Liver (tissue), 9 donors: ENCODE data around the gene VCP. TPM values are rescaled to one million over a fixed set of nuclear protein-coding genes. Genes with fewer than 3 reads are reported as not detected.

Source experiments
- DNase-seq: peaks from one replicate; pipeline ENCODE4 v3.0.0-alpha.2; 2017; ENCODE audit warnings: low spot score
- H3K27ac ChIP-seq, 2 donors: one replicate each; pipeline ENCODE4 v1.7.0; 2013; ENCODE audit warnings: inconsistent platforms in 2 of 2, low read length in 2 of 2, control low read depth in 1 of 2, low read depth in 1 of 2, mild to moderate bottlenecking in 1 of 2
- H3K27me3 ChIP-seq, 4 donors: one replicate each; pipeline versions ENCODE4 v1.6.1 to v1.7.0; 2013; ENCODE audit warnings: low read length in 3 of 4, inconsistent platforms in 1 of 4, mild to moderate bottlenecking in 1 of 4, moderate library complexity in 1 of 4; ENCODE audit not compliant: control insufficient read depth in 4 of 4, insufficient read depth in 4 of 4
- H3K36me3 ChIP-seq, 4 donors: one replicate each; pipeline versions ENCODE4 v1.6.1 to v1.7.0; 2013; ENCODE audit warnings: low read length in 3 of 4, mild to moderate bottlenecking in 3 of 4, low read depth in 1 of 4, moderate library complexity in 1 of 4; ENCODE audit not compliant: control insufficient read depth in 4 of 4, insufficient read depth in 3 of 4
- H3K4me1 ChIP-seq, 4 donors: one replicate each; pipeline versions ENCODE4 v1.6.1 to v1.7.0; 2013; ENCODE audit warnings: low read length in 3 of 4, mild to moderate bottlenecking in 3 of 4, moderate library complexity in 1 of 4; ENCODE audit not compliant: control insufficient read depth in 4 of 4, insufficient read depth in 4 of 4
- H3K4me3 ChIP-seq, 3 donors: one replicate each; pipeline versions ENCODE4 v1.6.1 to v1.7.0; 2013; ENCODE audit warnings: low read length in 3 of 3, control low read depth in 1 of 3, low read depth in 1 of 3, mild to moderate bottlenecking in 1 of 3
- H3K9ac ChIP-seq, 2 donors: one replicate each; pipeline ENCODE4 v1.7.0; 2013; ENCODE audit warnings: low read length in 2 of 2, mild to moderate bottlenecking in 2 of 2, moderate library complexity in 2 of 2, control low read depth in 1 of 2, low read depth in 1 of 2
- H3K9me3 ChIP-seq, 4 donors: one replicate each; pipeline versions ENCODE4 v1.6.1 to v1.7.0; 2013; ENCODE audit warnings: low read length in 3 of 4; ENCODE audit not compliant: control insufficient read depth in 4 of 4
- EGR1 ChIP-seq, 2 donors: IDR thresholded peaks; 2 replicates each; pipeline ENCODE4 v1.6.1; 2016 to 2018; ENCODE audit warnings: antibody characterized with exemption in 2 of 2, low read depth in 2 of 2
- FOXA1 ChIP-seq: IDR thresholded peaks from 2 replicates; pipeline ENCODE4 v1.6.1; 2016; ENCODE audit warnings: antibody characterized with exemption
- FOXA2 ChIP-seq: IDR thresholded peaks from 2 replicates; pipeline ENCODE4 v1.6.1; 2016; ENCODE audit warnings: antibody characterized with exemption
- GABPA ChIP-seq, 2 donors: IDR thresholded peaks in 1 of 2; conservative IDR thresholded peaks in 1 of 2; 2 replicates each; pipeline ENCODE4 v1.6.1; 2016; ENCODE audit warnings: antibody characterized with exemption in 2 of 2, mild to moderate bottlenecking in 1 of 2, moderate library complexity in 1 of 2
- HNF4A ChIP-seq, 2 donors: conservative IDR thresholded peaks; 2 replicates each; pipeline ENCODE4 v1.6.1; 2016; ENCODE audit warnings: antibody characterized with exemption in 2 of 2, mild to moderate bottlenecking in 2 of 2
- HNF4G ChIP-seq: IDR thresholded peaks from 2 replicates; pipeline ENCODE4 v1.6.1; 2016; ENCODE audit warnings: antibody characterized with exemption
- JUND ChIP-seq, 2 donors: IDR thresholded peaks; 2 replicates each; pipeline ENCODE4 v1.6.1; 2016; ENCODE audit warnings: antibody characterized with exemption in 2 of 2
- NR2F2 ChIP-seq: IDR thresholded peaks from 2 replicates; pipeline ENCODE4 v1.6.1; 2016; ENCODE audit warnings: antibody characterized with exemption
- RXRA ChIP-seq, 2 donors: IDR thresholded peaks; 2 replicates each; pipeline ENCODE4 v1.6.1; 2017 to 2018; ENCODE audit warnings: antibody characterized with exemption in 2 of 2, mild to moderate bottlenecking in 1 of 2
- SP1 ChIP-seq: IDR thresholded peaks from 2 replicates; pipeline ENCODE4 v1.6.1; 2018; ENCODE audit warnings: antibody characterized with exemption, mild to moderate bottlenecking
- TAF1 ChIP-seq: conservative IDR thresholded peaks from 2 replicates; pipeline ENCODE4 v1.6.1; 2016; ENCODE audit warnings: antibody characterized with exemption, mild to moderate bottlenecking
- YY1 ChIP-seq: IDR thresholded peaks from 2 replicates; pipeline ENCODE4 v1.6.1; 2016; ENCODE audit warnings: antibody characterized with exemption, mild to moderate bottlenecking
- WGBS: extraction: QIAGEN DNeasy Blood & Tissue Kit; methylation state at CpG from one replicate; pipeline ENCODE4 v1.1.7; 2013; 5-methylcytosine and 5-hydroxymethylcytosine counted together
- polyA plus RNA-seq, 2 donors: library from polyadenylated mRNA; stranded (reverse) in 1 of 2; unstranded in 1 of 2; fragments of 200-250 nt in 1 of 2; fragments of >200 nt in 1 of 2; fragmentation: Nextera tagmentation in 1 of 2; extraction: Ambion mirVana in 1 of 2; gene quantifications; one replicate each; pipeline versions ENCODE4 v1.2.1 to v1.2.3, GENCODE V29; 2013 to 2015
- total RNA-seq, 2 donors: library from RNA; depleted of rRNA; stranded (reverse); fragments of >200 nt; gene quantifications; one replicate each; pipeline ENCODE4 v1.2.3, GENCODE V29; 2014
- TF ChIP-seq, protein P1 (sequence below): IDR thresholded peaks from 2 replicates; pipeline ENCODE4 v1.6.1; 2016; ENCODE audit warnings: antibody characterized with exemption
- TF ChIP-seq, protein P2 (sequence below): IDR thresholded peaks from 2 replicates; pipeline ENCODE4 v1.6.1; 2016; ENCODE audit warnings: antibody characterized with exemption, mild to moderate bottlenecking
- TF ChIP-seq, protein P3 (sequence below): IDR thresholded peaks from 2 replicates; pipeline ENCODE4 v1.6.1; 2016; ENCODE audit warnings: antibody characterized with exemption
- TF ChIP-seq, protein P4 (sequence below): IDR thresholded peaks from 2 replicates; pipeline ENCODE4 v1.6.1; 2016; ENCODE audit warnings: antibody characterized with exemption
- TF ChIP-seq, protein P5 (sequence below): fragments of 150-350 bp; IDR thresholded peaks from 2 replicates; pipeline ENCODE4 v1.5.1; 2017; ENCODE audit warnings: improper control_type of control experiment, low read depth, low read length; ENCODE audit not compliant: missing input control
- donor health status: healthy.
- donor health status: healthy.
- donor health status: healthy.
- donor health status: healthy.
- donor health status: healthy.

The VCP gene
- total and polyA plus RNA-seq, 4 donors, result 57.6 to 248 (median 153) TPM

DNA sequence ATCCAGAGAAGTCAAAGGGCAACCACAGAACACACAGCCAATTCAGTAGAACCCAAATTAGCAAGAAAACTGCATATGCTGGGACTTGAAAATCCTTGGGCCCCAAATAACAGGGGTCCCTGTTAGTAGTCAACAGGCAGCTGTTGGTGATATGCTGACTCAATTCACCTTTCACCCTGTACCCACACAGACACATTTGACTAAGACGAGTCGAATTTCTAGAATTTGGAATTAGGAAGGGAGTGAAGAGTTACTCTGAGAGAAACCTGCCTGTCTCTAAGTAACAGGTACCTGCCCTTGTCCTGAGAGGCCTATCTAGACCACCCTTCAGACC, 821 bp upstream of the VCP start:
- TF ChIP-seq, protein P1, sequence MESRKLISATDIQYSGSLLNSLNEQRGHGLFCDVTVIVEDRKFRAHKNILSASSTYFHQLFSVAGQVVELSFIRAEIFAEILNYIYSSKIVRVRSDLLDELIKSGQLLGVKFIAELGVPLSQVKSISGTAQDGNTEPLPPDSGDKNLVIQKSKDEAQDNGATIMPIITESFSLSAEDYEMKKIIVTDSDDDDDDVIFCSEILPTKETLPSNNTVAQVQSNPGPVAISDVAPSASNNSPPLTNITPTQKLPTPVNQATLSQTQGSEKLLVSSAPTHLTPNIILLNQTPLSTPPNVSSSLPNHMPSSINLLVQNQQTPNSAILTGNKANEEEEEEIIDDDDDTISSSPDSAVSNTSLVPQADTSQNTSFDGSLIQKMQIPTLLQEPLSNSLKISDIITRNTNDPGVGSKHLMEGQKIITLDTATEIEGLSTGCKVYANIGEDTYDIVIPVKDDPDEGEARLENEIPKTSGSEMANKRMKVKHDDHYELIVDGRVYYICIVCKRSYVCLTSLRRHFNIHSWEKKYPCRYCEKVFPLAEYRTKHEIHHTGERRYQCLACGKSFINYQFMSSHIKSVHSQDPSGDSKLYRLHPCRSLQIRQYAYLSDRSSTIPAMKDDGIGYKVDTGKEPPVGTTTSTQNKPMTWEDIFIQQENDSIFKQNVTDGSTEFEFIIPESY, result no peak
- TF ChIP-seq HNF4A (conservative IDR thresholded peaks at IDR 0.05) (no peak), EGR1 (IDR thresholded peaks at IDR 0.05; ENCODE audit: low read depth in 2 of 2) (no peak), GABPA (IDR thresholded peaks at IDR 0.05 in 1 of 2, conservative IDR thresholded peaks at IDR 0.05 in 1 of 2) (no peak), TAF1 (no peak), SP1 (no peak), FOXA1 (no peak), HNF4G (no peak), NR2F2 (no peak), FOXA2 (no peak), RXRA (IDR thresholded peaks at IDR 0.05) (no peak)
- TF ChIP-seq, protein P2, sequence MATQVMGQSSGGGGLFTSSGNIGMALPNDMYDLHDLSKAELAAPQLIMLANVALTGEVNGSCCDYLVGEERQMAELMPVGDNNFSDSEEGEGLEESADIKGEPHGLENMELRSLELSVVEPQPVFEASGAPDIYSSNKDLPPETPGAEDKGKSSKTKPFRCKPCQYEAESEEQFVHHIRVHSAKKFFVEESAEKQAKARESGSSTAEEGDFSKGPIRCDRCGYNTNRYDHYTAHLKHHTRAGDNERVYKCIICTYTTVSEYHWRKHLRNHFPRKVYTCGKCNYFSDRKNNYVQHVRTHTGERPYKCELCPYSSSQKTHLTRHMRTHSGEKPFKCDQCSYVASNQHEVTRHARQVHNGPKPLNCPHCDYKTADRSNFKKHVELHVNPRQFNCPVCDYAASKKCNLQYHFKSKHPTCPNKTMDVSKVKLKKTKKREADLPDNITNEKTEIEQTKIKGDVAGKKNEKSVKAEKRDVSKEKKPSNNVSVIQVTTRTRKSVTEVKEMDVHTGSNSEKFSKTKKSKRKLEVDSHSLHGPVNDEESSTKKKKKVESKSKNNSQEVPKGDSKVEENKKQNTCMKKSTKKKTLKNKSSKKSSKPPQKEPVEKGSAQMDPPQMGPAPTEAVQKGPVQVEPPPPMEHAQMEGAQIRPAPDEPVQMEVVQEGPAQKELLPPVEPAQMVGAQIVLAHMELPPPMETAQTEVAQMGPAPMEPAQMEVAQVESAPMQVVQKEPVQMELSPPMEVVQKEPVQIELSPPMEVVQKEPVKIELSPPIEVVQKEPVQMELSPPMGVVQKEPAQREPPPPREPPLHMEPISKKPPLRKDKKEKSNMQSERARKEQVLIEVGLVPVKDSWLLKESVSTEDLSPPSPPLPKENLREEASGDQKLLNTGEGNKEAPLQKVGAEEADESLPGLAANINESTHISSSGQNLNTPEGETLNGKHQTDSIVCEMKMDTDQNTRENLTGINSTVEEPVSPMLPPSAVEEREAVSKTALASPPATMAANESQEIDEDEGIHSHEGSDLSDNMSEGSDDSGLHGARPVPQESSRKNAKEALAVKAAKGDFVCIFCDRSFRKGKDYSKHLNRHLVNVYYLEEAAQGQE, result no peak
- TF ChIP-seq, protein P3, sequence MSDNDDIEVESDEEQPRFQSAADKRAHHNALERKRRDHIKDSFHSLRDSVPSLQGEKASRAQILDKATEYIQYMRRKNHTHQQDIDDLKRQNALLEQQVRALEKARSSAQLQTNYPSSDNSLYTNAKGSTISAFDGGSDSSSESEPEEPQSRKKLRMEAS, result no peak
- TF ChIP-seq, protein P4, sequence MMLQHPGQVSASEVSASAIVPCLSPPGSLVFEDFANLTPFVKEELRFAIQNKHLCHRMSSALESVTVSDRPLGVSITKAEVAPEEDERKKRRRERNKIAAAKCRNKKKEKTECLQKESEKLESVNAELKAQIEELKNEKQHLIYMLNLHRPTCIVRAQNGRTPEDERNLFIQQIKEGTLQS, result no peak
- no peak overlapping the region for H3K27ac ChIP-seq
- no peaks in the 10 kb centered on the region for H3K9me3 ChIP-seq
- H3K4me1 ChIP-seq, result peaks cover 9 to 31% (median 27%) of the 10 kb centered on the region in 4 donors
- H3K27me3 ChIP-seq, result no peaks in the 10 kb centered on the region
- peaks cover 0 to 5% (median 0%) of the 10 kb centered on the region in 4 donors for H3K36me3 ChIP-seq
- H3K9ac ChIP-seq, result no peak overlapping the region
- DNase-seq, result no peak
- 88% methylated on average over 2 of the region's 2 CpGs for WGBS
- no peak overlapping the region for H3K4me3 ChIP-seq

DNA sequence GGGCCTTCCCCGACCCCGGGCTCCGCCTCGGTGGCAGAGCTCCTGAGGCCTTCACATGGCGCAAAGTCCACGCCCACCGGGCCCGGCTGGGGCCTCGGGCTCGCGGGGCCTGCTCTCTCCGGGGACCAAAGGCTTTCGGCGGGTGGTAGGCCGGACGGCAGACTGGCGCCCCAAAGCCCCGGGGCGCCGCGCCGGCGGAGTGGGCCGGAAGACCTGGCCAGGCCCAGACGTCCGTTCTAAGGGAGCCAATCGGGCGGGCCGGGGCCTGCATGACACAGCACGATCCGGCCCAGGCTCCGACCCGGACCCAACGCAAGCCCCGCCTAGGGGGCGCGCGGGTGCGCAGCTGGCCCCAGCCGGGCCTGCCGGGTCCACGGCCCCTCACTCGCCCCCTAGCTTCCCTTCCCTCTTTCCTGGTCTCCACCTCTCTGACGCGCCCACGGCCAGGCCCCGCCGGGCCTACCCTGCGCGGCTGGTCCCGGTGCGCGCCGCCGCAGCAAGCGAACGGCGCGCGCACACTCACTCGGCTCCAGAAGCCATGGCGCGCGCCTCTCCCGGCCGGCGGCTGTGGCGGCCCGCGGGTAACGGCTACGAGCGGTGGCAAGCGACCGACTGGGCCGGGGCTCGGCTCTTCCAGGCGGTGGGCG, 488 bp downstream of the VCP start:
- WGBS, result under 1% methylated on average over 79 of the region's 79 CpGs
- Histone ChIP-seq H3K9ac (peak overlapping the region; percentile 93 to 97), H3K27ac (peak overlapping the region; percentile 98 to 100), H3K27me3 (no peaks in the 10 kb centered on the region), H3K4me1 (peaks cover 9 to 31% (median 28%) of the 10 kb centered on the region in 4 donors), H3K9me3 (no peaks in the 10 kb centered on the region), H3K36me3 (peaks cover 9 to 16% (median 12%) of the 10 kb centered on the region in 4 donors), H3K4me3 (peak overlapping the region; percentile 88 to 99 (median 93))
- peak; percentile 85 for DNase-seq
- TF ChIP-seq, protein P1, result no peak
- TF ChIP-seq YY1 (no peak), EGR1 (IDR thresholded peaks at IDR 0.05; ENCODE audit: low read depth in 2 of 2) (no peak), JUND (IDR thresholded peaks at IDR 0.05) (no peak), HNF4G (no peak), FOXA1 (no peak), HNF4A (conservative IDR thresholded peaks at IDR 0.05) (no peak), TAF1 (no peak), GABPA (IDR thresholded peaks at IDR 0.05 in 1 of 2, conservative IDR thresholded peaks at IDR 0.05 in 1 of 2) (peak in 1 of 2 donors; percentile 47), SP1 (no peak)
- TF ChIP-seq, protein P5, sequence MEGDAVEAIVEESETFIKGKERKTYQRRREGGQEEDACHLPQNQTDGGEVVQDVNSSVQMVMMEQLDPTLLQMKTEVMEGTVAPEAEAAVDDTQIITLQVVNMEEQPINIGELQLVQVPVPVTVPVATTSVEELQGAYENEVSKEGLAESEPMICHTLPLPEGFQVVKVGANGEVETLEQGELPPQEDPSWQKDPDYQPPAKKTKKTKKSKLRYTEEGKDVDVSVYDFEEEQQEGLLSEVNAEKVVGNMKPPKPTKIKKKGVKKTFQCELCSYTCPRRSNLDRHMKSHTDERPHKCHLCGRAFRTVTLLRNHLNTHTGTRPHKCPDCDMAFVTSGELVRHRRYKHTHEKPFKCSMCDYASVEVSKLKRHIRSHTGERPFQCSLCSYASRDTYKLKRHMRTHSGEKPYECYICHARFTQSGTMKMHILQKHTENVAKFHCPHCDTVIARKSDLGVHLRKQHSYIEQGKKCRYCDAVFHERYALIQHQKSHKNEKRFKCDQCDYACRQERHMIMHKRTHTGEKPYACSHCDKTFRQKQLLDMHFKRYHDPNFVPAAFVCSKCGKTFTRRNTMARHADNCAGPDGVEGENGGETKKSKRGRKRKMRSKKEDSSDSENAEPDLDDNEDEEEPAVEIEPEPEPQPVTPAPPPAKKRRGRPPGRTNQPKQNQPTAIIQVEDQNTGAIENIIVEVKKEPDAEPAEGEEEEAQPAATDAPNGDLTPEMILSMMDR, result peak; percentile 21
- TF ChIP-seq, protein P2, result no peak
